Glutamatergic neuron (in vitro differentiated cells): ENCODE results near the gene STUM. TPM values are rescaled to one million over a fixed set of nuclear protein-coding genes. Genes with fewer than 3 reads are reported as not detected.

ENCODE experiments used
- DNase-seq: peaks from one replicate; pipeline ENCODE4 v3.0.0; 2022
- H3K27ac Mint-ChIP-seq: one replicate; pipeline ENCODE4 v1.8.0; 2020; ENCODE audit warnings: mild to moderate bottlenecking, mixed read lengths, inconsistent platforms; ENCODE audit not compliant: unreplicated experiment
- H3K27me3 Mint-ChIP-seq: one replicate; pipeline ENCODE4 v1.8.0; 2020; ENCODE audit warnings: mild to moderate bottlenecking, moderate library complexity, mixed read lengths, inconsistent platforms; ENCODE audit not compliant: unreplicated experiment
- H3K36me3 Mint-ChIP-seq: one replicate; pipeline ENCODE4 v1.8.0; 2020; ENCODE audit warnings: mild to moderate bottlenecking, mixed read lengths, inconsistent platforms; ENCODE audit not compliant: unreplicated experiment
- H3K4me1 Mint-ChIP-seq: one replicate; pipeline ENCODE4 v1.8.0; 2020; ENCODE audit warnings: mild to moderate bottlenecking, low read depth, mixed read lengths, inconsistent platforms; ENCODE audit not compliant: unreplicated experiment
- H3K4me3 Mint-ChIP-seq: one replicate; pipeline ENCODE4 v1.8.0; 2020; ENCODE audit warnings: mild to moderate bottlenecking, mixed read lengths, inconsistent platforms; ENCODE audit not compliant: unreplicated experiment
- H3K9me3 Mint-ChIP-seq: one replicate; pipeline ENCODE4 v1.8.0; 2020; ENCODE audit warnings: mild to moderate bottlenecking, moderate library complexity, mixed read lengths, inconsistent platforms; ENCODE audit not compliant: unreplicated experiment
- CTCF ChIP-seq: fragments of 200-600 bp; sonication (generic); IDR thresholded peaks from one replicate; pipeline ENCODE4 v1.5.0; 2021; ENCODE audit not compliant: partially characterized antibody, unreplicated experiment
- total RNA-seq: library from RNA; stranded (reverse); fragmentation: NEBNext Ultra II Directional; extraction: Animal tissue kit (Norgen Biotek cat#: 25700); gene quantifications from one replicate; pipeline ENCODE4 v1.2.1, GENCODE V29; 2021; ENCODE audit not compliant: unreplicated experiment

The STUM gene
- total RNA-seq, 1 donor from 2014 or later: 11.0 TPM

- Mint-ChIP-seq H3K27ac (no peak overlapping the region), H3K4me3 (no peak overlapping the region), H3K36me3 (no peaks in the 10 kb centered on the region), H3K9me3 (peaks cover 2% of the 10 kb centered on the region), H3K4me1 (peaks cover 6% of the 10 kb centered on the region), H3K27me3 (no peaks in the 10 kb centered on the region)
- no peak for TF ChIP-seq CTCF
- no peak for DNase-seq
Measured at GRCh38 chr1:226511296-226511695, 37.3 kb upstream of the STUM start.

- Mint-ChIP-seq H3K27me3 (no peaks in the 10 kb centered on the region), H3K27ac (no peak overlapping the region), H3K9me3 (no peaks in the 10 kb centered on the region), H3K4me3 (no peak overlapping the region), H3K4me1 (peaks cover 6% of the 10 kb centered on the region), H3K36me3 (no peaks in the 10 kb centered on the region)
- no peak for TF ChIP-seq CTCF
- DNase-seq: no peak
Measured at GRCh38 chr1:226512076-226512728, 36.4 kb upstream of the STUM start.

GRCh38 chr1:226518375-226518774, 30.2 kb upstream of the STUM start:
- Mint-ChIP-seq H3K9me3 (peaks cover 2% of the 10 kb centered on the region), H3K4me3 (no peak overlapping the region), H3K27me3 (peaks cover 7% of the 10 kb centered on the region), H3K36me3 (no peaks in the 10 kb centered on the region), H3K4me1 (peaks cover 3% of the 10 kb centered on the region), H3K27ac (no peak overlapping the region)
- DNase-seq: no peak
- TF ChIP-seq CTCF: no peak

- TF ChIP-seq CTCF: no peak
- no peak overlapping the region for H3K4me3 Mint-ChIP-seq
- no peak overlapping the region for H3K27ac Mint-ChIP-seq
- no peaks in the 10 kb centered on the region for H3K36me3 Mint-ChIP-seq
- H3K4me1 Mint-ChIP-seq: peaks cover 3% of the 10 kb centered on the region
- no peak for DNase-seq
- peaks cover 7% of the 10 kb centered on the region for H3K27me3 Mint-ChIP-seq
- peaks cover 2% of the 10 kb centered on the region for H3K9me3 Mint-ChIP-seq
Measured at GRCh38 chr1:226519135-226519534, 29.4 kb upstream of the STUM start.

- peaks cover 5% of the 10 kb centered on the region for H3K36me3 Mint-ChIP-seq
- no peak overlapping the region for H3K27ac Mint-ChIP-seq
- peaks cover 3% of the 10 kb centered on the region for H3K4me1 Mint-ChIP-seq
- no peak overlapping the region for H3K4me3 Mint-ChIP-seq
- H3K27me3 Mint-ChIP-seq: peaks cover 7% of the 10 kb centered on the region
- TF ChIP-seq CTCF: no peak
- DNase-seq: no peak
- peaks cover 2% of the 10 kb centered on the region for H3K9me3 Mint-ChIP-seq
Measured at GRCh38 chr1:226519716-226520598, 28.6 kb upstream of the STUM start.
